Endothelial cell of umbilical vein (primary cell): ENCODE data around the gene ACVR2A. TPM values are rescaled to one million over a fixed set of nuclear protein-coding genes. Genes with fewer than 3 reads are reported as not detected.

ENCODE experiments used
- BruUV-seq: library from RNA; stranded (reverse); fragments of 400-500 nt; replicated peaks from 2 replicates; lab custom pipeline; 2021; lab: Mats Ljungman, UMichigan
- CTCF ChIA-PET: fragments of 300-600, 350-600 bp; sonication (Branson Sonifier 250); formaldehyde crosslinking; loops from one replicate; lab custom pipeline; 2021; ENCODE audit warnings: antibody characterized with exemption, inconsistent platforms; lab: Charles Lee
- POLR2A ChIA-PET: fragments of 300-600, 350-600 bp; sonication (Branson Sonifier 250); formaldehyde crosslinking; loops from one replicate; lab custom pipeline; 2021; ENCODE audit warnings: antibody characterized with exemption, inconsistent platforms; lab: Charles Lee
- DNase-seq: peaks from one replicate; pipeline ENCODE4 v3.0.0-alpha.2; 2011; ENCODE audit warnings: low read depth, low spot score
- FAIRE-seq: peaks from 2 replicates; lab custom pipeline; 2011; peaks lifted over from hg19 to GRCh38; lab: Jason Lieb, UNC
- H2AFZ ChIP-seq: 2 replicates; pipeline ENCODE4 v1.6.0; 2012; ENCODE audit warnings: low read depth, low read length, control low read depth, inconsistent platforms
- H3K27ac ChIP-seq: 2 replicates; pipeline ENCODE4 v1.5.1; 2011; ENCODE audit warnings: low read depth, mild to moderate bottlenecking, control low read depth, low read length, moderate library complexity; ENCODE audit not compliant: insufficient read depth
- H3K27me3 ChIP-seq, 2 experiments: 2 replicates each; pipeline versions ENCODE4 v1.6.0 to v1.6.1; 2011; ENCODE audit warnings: low read length in 2 of 2, mixed read lengths in 1 of 2; ENCODE audit not compliant: control insufficient read depth in 2 of 2, insufficient read depth in 2 of 2
- H3K36me3 ChIP-seq, 2 experiments: 2 replicates in 1 of 2; 3 replicates in 1 of 2; pipeline ENCODE4 v1.5.1; 2011; ENCODE audit warnings: low read length in 2 of 2, mild to moderate bottlenecking in 1 of 2, moderate library complexity in 1 of 2; ENCODE audit not compliant: control insufficient read depth in 2 of 2, insufficient read depth in 2 of 2; ENCODE audit errors: extremely low read depth in 1 of 2
- H3K4me1 ChIP-seq: 3 replicates; pipeline ENCODE4 v1.5.1; 2011; ENCODE audit warnings: mild to moderate bottlenecking, low read length; ENCODE audit not compliant: control insufficient read depth, insufficient read depth; ENCODE audit errors: extremely low read depth
- H3K4me2 ChIP-seq: 2 replicates; pipeline ENCODE4 v1.6.1; 2011; ENCODE audit warnings: low read length, control low read depth, mixed read lengths; ENCODE audit not compliant: insufficient read depth
- H3K4me3 ChIP-seq, 3 experiments: fragments of 200-600 bp in 1 of 3; sonication (generic), shearing (Covaris generic) in 1 of 3; replicated peaks in 1 of 3; 2 replicates each; pipeline ENCODE4 v1.5.1; 2011 to 2016; ENCODE audit warnings: control low read depth in 3 of 3, low read length in 3 of 3, mild to moderate bottlenecking in 2 of 3, inconsistent platforms in 1 of 3, low read depth in 1 of 3, moderate library complexity in 1 of 3; ENCODE audit not compliant: insufficient read depth in 1 of 3
- H3K79me2 ChIP-seq: 2 replicates; pipeline ENCODE4 v1.6.0; 2012; ENCODE audit warnings: low read length, inconsistent platforms; ENCODE audit not compliant: control insufficient read depth, insufficient read depth
- H3K9ac ChIP-seq: replicated peaks from 2 replicates; pipeline ENCODE3; 2011; ENCODE audit warnings: low read length, control low read depth; ENCODE audit not compliant: insufficient read depth; ENCODE audit errors: extremely low read depth
- H3K9me1 ChIP-seq: replicated peaks from 3 replicates; pipeline ENCODE4 v1.6.0; 2011; ENCODE audit warnings: mild to moderate bottlenecking, low read length; ENCODE audit not compliant: control insufficient read depth, insufficient read depth; ENCODE audit errors: extremely low read depth
- H3K9me3 ChIP-seq: replicated peaks from 2 replicates; pipeline ENCODE4 v1.5.1; 2012; ENCODE audit warnings: low read length, inconsistent platforms; ENCODE audit not compliant: control insufficient read depth, insufficient read depth
- H4K20me1 ChIP-seq: replicated peaks from 2 replicates; pipeline ENCODE3; 2011; ENCODE audit warnings: mild to moderate bottlenecking, low read length; ENCODE audit not compliant: control insufficient read depth, insufficient read depth; ENCODE audit errors: extremely low read depth
- EZH2 ChIP-seq: IDR thresholded peaks from 2 replicates; pipeline ENCODE4 v1.6.1; 2012; ENCODE audit warnings: borderline replicate concordance, low read depth, mild to moderate bottlenecking, moderate library complexity, low read length, inconsistent platforms; ENCODE audit not compliant: severe bottlenecking
- FOS ChIP-seq: IDR thresholded peaks from 2 replicates; pipeline ENCODE4 v1.6.1; 2011; ENCODE audit warnings: mild to moderate bottlenecking, low read length, moderate library complexity, borderline replicate concordance; ENCODE audit not compliant: insufficient read depth
- GATA2 ChIP-seq: IDR thresholded peaks from 2 replicates; pipeline ENCODE4 v1.7.0; 2011; ENCODE audit warnings: low read depth, mild to moderate bottlenecking, moderate library complexity, mixed read lengths, low read length; ENCODE audit not compliant: insufficient read length, insufficient read depth
- JUN ChIP-seq: IDR thresholded peaks from 2 replicates; pipeline ENCODE4 v1.6.1; 2011; ENCODE audit warnings: borderline replicate concordance, low read depth; ENCODE audit not compliant: insufficient read length, insufficient read depth
- MYC ChIP-seq: IDR thresholded peaks from one replicate; pipeline ENCODE4 v1.6.1; 2011; ENCODE audit warnings: mild to moderate bottlenecking, low read depth, low read length
- POLR2A ChIP-seq: IDR thresholded peaks from 2 replicates; pipeline ENCODE4 v1.6.1; 2012; ENCODE audit warnings: low read depth, mild to moderate bottlenecking, control low read depth, low read length
- POLR2AphosphoS5 ChIP-seq: IDR thresholded peaks from 2 replicates; pipeline ENCODE4 v1.6.1; 2012; ENCODE audit warnings: low read depth, mild to moderate bottlenecking, control low read depth, low read length, moderate library complexity; ENCODE audit not compliant: insufficient read depth
- dilution Hi-C: fragments of 300-500 bp; cut with MboI; formaldehyde crosslinking; loops from one replicate; pipeline ENCODE4 v1.15.0; 2019; ENCODE audit warnings: low sequenced_read_pairs; ENCODE audit not compliant: extremely low pct_ligation_motif_present
- intact Hi-C: fragments of 100-400 bp; cut with micrococcal nuclease; formaldehyde crosslinking; loops from one replicate; pipeline ENCODE4 v1.10.0; 2022
- polyA plus RNA-seq, 4 experiments: library from polyadenylated mRNA; depleted of rRNA in 3 of 4; stranded (reverse) in 3 of 4; unstranded in 1 of 4; fragments of >200 nt; gene quantifications; 2 replicates each; pipeline versions ENCODE4 v1.2.1 to v1.2.3, GENCODE V29; 2011 to 2012; ENCODE audit warnings: missing spikeins in 1 of 4
- total RNA-seq: library from RNA; stranded (reverse); gene quantifications from 2 replicates; pipeline ENCODE4 v1.2.3, GENCODE V29; 2021
- TF ChIP-seq, protein P1 (sequence below): IDR thresholded peaks from 2 replicates; pipeline ENCODE4 v1.6.1; 2011; ENCODE audit not compliant: insufficient read depth, insufficient read length
- TF ChIP-seq, protein P2 (sequence below), 2 donors: IDR thresholded peaks; 1 replicate in 1 of 2; 2 replicates in 1 of 2; pipeline ENCODE4 v1.5.1; 2011; ENCODE audit warnings: low read length in 2 of 2, mild to moderate bottlenecking in 2 of 2, moderate library complexity in 2 of 2, control low read depth in 1 of 2, inconsistent platforms in 1 of 2, low read depth in 1 of 2; ENCODE audit not compliant: insufficient read depth in 1 of 2; ENCODE audit errors: extremely low read depth in 1 of 2

The ACVR2A gene
- total and polyA plus RNA-seq, 2 donors (not counting 3 experiments of a cell fraction or from before 2014, with no cell fraction given), result 1.7 to 7.9 TPM

DNA sequence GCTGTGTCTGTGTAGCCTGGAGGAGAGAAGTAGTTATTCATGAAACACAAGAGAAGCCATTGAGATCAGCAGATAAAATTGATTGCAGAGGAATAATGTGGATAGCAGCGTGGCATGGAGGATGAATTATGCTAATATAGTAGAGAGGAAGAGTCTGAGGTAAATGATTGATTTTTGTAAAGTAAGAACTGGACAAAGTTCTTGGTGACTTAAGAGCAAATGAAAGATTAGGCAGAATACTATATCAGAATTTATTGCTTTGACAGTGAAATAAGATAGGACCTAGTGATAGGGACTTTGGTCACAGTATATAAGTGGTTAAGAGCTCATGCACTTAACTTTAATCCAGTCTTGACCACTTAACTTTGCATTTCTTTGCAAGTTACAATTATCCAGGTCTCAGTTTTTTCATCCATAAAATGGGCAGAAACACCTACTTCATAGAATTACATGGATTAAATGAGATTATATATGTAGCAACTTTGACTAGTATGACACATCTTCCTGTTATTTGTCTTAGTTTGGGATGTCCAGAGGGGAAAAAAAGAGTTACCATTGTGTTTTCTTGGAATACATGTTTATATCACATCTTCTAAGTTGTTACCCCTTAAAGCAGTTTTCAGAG, 29.1 kb downstream of the ACVR2A start:
- no peaks in the 10 kb centered on the region for H3K27me3 ChIP-seq
- H2AFZ ChIP-seq, result no peak overlapping the region
- H3K4me2 ChIP-seq, result no peak overlapping the region
- BruUV-seq, result no TSS peak
- H3K9ac ChIP-seq, result no peak overlapping the region
- ChIA-PET CTCF (no interaction called here), POLR2A (no interaction called here)
- no peak overlapping the region for H3K4me3 ChIP-seq
- H3K36me3 ChIP-seq, result no peaks in the 10 kb centered on the region
- peaks cover 25% of the 10 kb centered on the region for H3K79me2 ChIP-seq
- H3K27ac ChIP-seq, result no peak overlapping the region
- H3K9me3 ChIP-seq, result no peaks in the 10 kb centered on the region
- H3K4me1 ChIP-seq, result peaks cover under 1% of the 10 kb centered on the region
- intact Hi-C loops (no loop called here), dilution Hi-C loops (no loop called here)
- H3K9me1 ChIP-seq, result no peaks in the 10 kb centered on the region
- TF ChIP-seq POLR2AphosphoS5 (no peak), MYC (no peak), EZH2 (no peak), POLR2A (no peak), GATA2 (no peak), FOS (no peak), JUN (no peak)
- TF ChIP-seq, protein P1, sequence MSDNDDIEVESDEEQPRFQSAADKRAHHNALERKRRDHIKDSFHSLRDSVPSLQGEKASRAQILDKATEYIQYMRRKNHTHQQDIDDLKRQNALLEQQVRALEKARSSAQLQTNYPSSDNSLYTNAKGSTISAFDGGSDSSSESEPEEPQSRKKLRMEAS, result no peak
- TF ChIP-seq, protein P2, sequence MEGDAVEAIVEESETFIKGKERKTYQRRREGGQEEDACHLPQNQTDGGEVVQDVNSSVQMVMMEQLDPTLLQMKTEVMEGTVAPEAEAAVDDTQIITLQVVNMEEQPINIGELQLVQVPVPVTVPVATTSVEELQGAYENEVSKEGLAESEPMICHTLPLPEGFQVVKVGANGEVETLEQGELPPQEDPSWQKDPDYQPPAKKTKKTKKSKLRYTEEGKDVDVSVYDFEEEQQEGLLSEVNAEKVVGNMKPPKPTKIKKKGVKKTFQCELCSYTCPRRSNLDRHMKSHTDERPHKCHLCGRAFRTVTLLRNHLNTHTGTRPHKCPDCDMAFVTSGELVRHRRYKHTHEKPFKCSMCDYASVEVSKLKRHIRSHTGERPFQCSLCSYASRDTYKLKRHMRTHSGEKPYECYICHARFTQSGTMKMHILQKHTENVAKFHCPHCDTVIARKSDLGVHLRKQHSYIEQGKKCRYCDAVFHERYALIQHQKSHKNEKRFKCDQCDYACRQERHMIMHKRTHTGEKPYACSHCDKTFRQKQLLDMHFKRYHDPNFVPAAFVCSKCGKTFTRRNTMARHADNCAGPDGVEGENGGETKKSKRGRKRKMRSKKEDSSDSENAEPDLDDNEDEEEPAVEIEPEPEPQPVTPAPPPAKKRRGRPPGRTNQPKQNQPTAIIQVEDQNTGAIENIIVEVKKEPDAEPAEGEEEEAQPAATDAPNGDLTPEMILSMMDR (IDR thresholded peaks at IDR 0.05; ENCODE audit: extremely low read depth in 1 of 2, insufficient read depth in 1 of 2, low read depth in 1 of 2, low read length in 2 of 2), result no peak
- FAIRE-seq (no peak), DNase-seq (no peak)
- H4K20me1 ChIP-seq, result no peaks in the 10 kb centered on the region
